GM21619 (cell line): ENCODE data around the gene POC1B.

ENCODE experiments used
- ATAC-seq: cut with Tn5 transposase; IDR thresholded peaks from one replicate; pipeline ENCODE4 v1.9.1; 2021; ENCODE audit not compliant: unreplicated experiment

POC1B gene

GRCh38 chr12:89497467-89497866, 28.4 kb downstream of the POC1B start:
- no peak for ATAC-seq

GRCh38 chr12:89497005-89497404, 28.8 kb downstream of the POC1B start:
- no peak for ATAC-seq

- ATAC-seq: peak; percentile 53
Observed at GRCh38 chr12:89494411-89495231, 31.2 kb downstream of the POC1B start.

- no peak for ATAC-seq
Observed at GRCh38 chr12:89493670-89494302, 32.1 kb downstream of the POC1B start.

GRCh38 chr12:89492883-89493282, 33.0 kb downstream of the POC1B start:
- no peak for ATAC-seq

GRCh38 chr12:89490922-89491321, 34.9 kb downstream of the POC1B start:
- ATAC-seq: no peak

- no peak for ATAC-seq
Observed at GRCh38 chr12:89486264-89486663, 39.6 kb downstream of the POC1B start.

GRCh38 chr12:89484470-89484869, 41.4 kb downstream of the POC1B start:
- no peak for ATAC-seq

- ATAC-seq: no peak
Observed at GRCh38 chr12:89481213-89481914, 44.5 kb downstream of the POC1B start.

GRCh38 chr12:89479982-89480381, 45.9 kb downstream of the POC1B start:
- no peak for ATAC-seq

- ATAC-seq: no peak
Observed at GRCh38 chr12:89477633-89478279, 48.1 kb downstream of the POC1B start.

GRCh38 chr12:89476904-89477595, 48.8 kb downstream of the POC1B start:
- no peak for ATAC-seq

GRCh38 chr12:89476232-89476631, 49.6 kb downstream of the POC1B start:
- ATAC-seq: no peak

GRCh38 chr12:89475203-89475990, 50.5 kb downstream of the POC1B start:
- ATAC-seq: peak; percentile 39

GRCh38 chr12:89474615-89475014, 51.2 kb downstream of the POC1B start:
- no peak for ATAC-seq

GRCh38 chr12:89472508-89472907, 53.3 kb downstream of the POC1B start:
- no peak for ATAC-seq

- ATAC-seq: peak; percentile 31
Observed at GRCh38 chr12:89470741-89471509, 54.9 kb downstream of the POC1B start.

- peak; percentile 66 for ATAC-seq
Observed at GRCh38 chr12:89469361-89469760, 56.5 kb downstream of the POC1B start.

- ATAC-seq: peak; percentile 83
Observed at GRCh38 chr12:89468648-89469326, 57.1 kb downstream of the POC1B start.
